GM10266 (cell line): ENCODE results near the gene BCAS3.

Experiments
- DNase-seq: peaks from one replicate; pipeline ENCODE4 v3.0.0; 2012; ENCODE audit errors: extremely low spot score
- CTCF ChIP-seq: IDR thresholded peaks from 2 replicates; pipeline ENCODE4 v1.5.1; 2012; ENCODE audit warnings: mild to moderate bottlenecking, low read depth; ENCODE audit not compliant: control insufficient read depth, insufficient read depth; ENCODE audit errors: missing control alignments

Gene BCAS3

DNA sequence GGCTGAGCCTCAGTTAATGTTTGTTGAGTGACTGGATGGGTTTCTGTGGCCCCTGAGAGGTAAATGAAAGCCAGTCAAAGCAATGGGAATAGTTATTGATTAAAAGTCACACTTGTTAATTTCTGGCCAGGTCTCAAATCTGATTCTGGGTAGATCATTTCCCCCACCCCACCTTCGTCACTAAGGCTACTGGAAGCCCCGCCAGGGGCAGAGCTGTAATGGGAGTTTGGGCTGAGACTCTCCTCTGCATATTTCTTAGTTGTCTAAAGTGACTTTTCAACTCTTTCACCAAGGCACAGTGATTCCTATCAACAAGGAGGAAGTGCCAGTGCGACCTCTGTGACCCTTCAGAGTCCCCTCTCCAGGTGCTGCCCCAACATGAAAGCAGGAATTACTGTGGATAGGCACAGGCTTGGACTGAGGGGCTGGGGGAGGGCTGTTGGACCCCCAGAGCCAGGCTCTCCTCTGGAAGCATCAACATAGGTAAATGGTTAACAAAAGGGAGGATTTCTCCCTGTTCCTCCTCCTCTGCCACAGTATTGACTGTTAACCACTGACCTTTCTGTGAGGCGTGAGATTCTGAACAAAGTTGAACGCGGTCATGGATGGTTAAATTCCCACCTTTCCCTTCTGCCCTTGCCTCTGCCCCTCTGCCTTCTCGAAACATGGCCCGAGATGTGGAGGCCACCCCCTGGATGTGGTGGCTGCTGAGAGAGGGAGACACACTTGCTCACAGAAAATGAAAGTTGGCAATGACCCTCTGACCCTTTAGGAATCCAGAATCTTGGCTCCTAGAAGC, 701.2 kb downstream of the BCAS3 start:
- no peak for TF ChIP-seq CTCF
- no peak for DNase-seq

DNA sequence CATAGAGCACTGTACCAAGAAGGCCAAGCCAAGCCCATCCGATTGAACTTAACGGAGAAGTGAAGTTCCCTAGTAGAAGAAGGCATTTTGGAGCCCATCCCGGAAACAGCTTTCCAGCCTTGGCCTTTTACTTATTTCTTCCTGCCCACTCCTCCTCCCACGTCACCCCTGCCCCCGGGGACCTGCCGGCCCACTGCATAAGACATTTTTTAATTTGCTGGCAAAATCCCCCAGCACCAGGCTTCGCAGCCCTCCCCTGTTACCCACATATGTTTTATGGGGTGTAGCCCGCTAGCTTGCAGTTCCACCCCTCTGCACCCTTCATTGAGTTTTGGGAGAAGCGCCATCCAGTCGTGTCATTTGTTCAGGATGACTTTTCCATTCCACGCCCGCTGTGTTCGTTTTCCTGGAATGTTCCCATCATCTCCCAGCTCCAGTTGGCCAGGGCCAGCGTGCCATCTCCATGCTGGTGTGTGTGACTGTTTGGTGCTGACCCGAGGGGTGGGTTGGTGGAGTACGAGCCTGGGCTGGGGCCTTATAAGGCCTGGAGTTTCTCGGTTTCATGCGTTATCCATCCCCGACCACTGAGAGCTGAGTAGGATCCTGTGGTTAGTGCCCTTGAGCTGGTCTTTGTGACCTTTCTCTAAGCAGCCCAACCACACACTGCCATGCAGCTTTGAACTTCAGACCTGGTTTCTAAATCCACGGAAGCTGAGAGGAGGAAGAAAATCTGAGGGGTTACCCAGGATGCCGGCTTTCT, 702.0 kb downstream of the BCAS3 start:
- no peak for DNase-seq
- TF ChIP-seq CTCF: no peak

- DNase-seq: no peak
Measured at GRCh38 chr17:61380217-61380835, 702.7 kb downstream of the BCAS3 start.

GRCh38 chr17:61380836-61381525, 703.3 kb downstream of the BCAS3 start:
- TF ChIP-seq CTCF: no peak
- no peak for DNase-seq

More at GRCh38 chr17:61380217-61380835, 702.7 kb downstream of the BCAS3 start:
- no peak for TF ChIP-seq CTCF

GRCh38 chr17:61381537-61381936, 703.9 kb downstream of the BCAS3 start:
- DNase-seq: no peak
- no peak for TF ChIP-seq CTCF

GRCh38 chr17:61382796-61383688, 705.4 kb downstream of the BCAS3 start:
- no peak for DNase-seq
- TF ChIP-seq CTCF: no peak
